Endothelial cell of umbilical vein (primary cell): Measurements from ENCODE around the gene CHN2.

Experiments
- EZH2 ChIP-seq: IDR thresholded peaks from 2 replicates; pipeline ENCODE4 v1.6.1; 2012; ENCODE audit warnings: borderline replicate concordance, low read depth, mild to moderate bottlenecking, moderate library complexity, low read length, inconsistent platforms; ENCODE audit not compliant: severe bottlenecking
- FOS ChIP-seq: IDR thresholded peaks from 2 replicates; pipeline ENCODE4 v1.6.1; 2011; ENCODE audit warnings: mild to moderate bottlenecking, low read length, moderate library complexity, borderline replicate concordance; ENCODE audit not compliant: insufficient read depth
- POLR2A ChIP-seq: IDR thresholded peaks from 2 replicates; pipeline ENCODE4 v1.6.1; 2012; ENCODE audit warnings: low read depth, mild to moderate bottlenecking, control low read depth, low read length
- POLR2AphosphoS5 ChIP-seq: IDR thresholded peaks from 2 replicates; pipeline ENCODE4 v1.6.1; 2012; ENCODE audit warnings: low read depth, mild to moderate bottlenecking, control low read depth, low read length, moderate library complexity; ENCODE audit not compliant: insufficient read depth
- TF ChIP-seq, protein P1 (sequence below), 2 donors: IDR thresholded peaks; 1 replicate in 1 of 2; 2 replicates in 1 of 2; pipeline ENCODE4 v1.5.1; 2011; ENCODE audit warnings: low read length in 2 of 2, mild to moderate bottlenecking in 2 of 2, moderate library complexity in 2 of 2, control low read depth in 1 of 2, inconsistent platforms in 1 of 2, low read depth in 1 of 2; ENCODE audit not compliant: insufficient read depth in 1 of 2; ENCODE audit errors: extremely low read depth in 1 of 2

DNA sequence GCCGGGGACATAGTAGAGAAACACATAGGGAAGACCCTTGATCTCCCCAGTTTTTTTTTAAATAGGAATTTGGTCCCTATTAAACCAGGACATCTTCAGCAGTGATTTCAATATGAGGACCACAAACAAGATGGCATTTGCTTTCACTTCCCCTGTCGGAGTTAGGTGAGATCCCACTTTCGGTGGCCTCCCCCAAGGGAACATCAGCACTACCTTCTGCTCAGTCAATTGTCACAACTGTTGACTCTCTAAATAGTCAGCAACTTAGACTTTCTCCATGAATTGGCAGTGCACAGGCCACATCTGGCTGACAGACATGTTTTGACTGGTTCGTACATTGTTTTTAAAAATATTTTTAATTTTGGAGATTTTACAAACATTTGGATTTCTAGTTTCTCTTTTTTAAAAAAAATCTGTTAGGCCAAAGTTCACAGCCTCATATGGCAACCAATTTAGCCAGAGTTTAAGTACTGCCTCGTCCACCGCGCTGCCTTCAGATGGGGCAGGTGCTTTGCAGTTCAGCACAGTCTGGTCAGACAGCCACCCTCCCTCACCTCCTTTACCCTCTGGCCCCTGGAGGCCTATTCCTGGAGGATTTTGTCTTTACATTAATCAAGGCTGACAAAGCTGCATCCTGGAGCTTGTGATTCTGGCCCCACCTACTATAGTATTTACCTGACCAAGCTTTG is 229.9 kb downstream of the CHN2 start:
- TF ChIP-seq POLR2A (no peak), FOS (no peak), POLR2AphosphoS5 (no peak), EZH2 (no peak)
- TF ChIP-seq, protein P1, sequence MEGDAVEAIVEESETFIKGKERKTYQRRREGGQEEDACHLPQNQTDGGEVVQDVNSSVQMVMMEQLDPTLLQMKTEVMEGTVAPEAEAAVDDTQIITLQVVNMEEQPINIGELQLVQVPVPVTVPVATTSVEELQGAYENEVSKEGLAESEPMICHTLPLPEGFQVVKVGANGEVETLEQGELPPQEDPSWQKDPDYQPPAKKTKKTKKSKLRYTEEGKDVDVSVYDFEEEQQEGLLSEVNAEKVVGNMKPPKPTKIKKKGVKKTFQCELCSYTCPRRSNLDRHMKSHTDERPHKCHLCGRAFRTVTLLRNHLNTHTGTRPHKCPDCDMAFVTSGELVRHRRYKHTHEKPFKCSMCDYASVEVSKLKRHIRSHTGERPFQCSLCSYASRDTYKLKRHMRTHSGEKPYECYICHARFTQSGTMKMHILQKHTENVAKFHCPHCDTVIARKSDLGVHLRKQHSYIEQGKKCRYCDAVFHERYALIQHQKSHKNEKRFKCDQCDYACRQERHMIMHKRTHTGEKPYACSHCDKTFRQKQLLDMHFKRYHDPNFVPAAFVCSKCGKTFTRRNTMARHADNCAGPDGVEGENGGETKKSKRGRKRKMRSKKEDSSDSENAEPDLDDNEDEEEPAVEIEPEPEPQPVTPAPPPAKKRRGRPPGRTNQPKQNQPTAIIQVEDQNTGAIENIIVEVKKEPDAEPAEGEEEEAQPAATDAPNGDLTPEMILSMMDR (IDR thresholded peaks at IDR 0.05; ENCODE audit: extremely low read depth in 1 of 2, insufficient read depth in 1 of 2, low read depth in 1 of 2, low read length in 2 of 2): no peak
